GM18505 (cell line): ENCODE measurements around the gene RPL35.

Experiments used
- ATAC-seq: cut with Tn5 transposase; IDR thresholded peaks from one replicate; pipeline ENCODE4 v1.9.1; 2021; ENCODE audit not compliant: unreplicated experiment
- POLR2A ChIP-seq: IDR thresholded peaks from 4 replicates; pipeline ENCODE4 v1.6.1; 2011; ENCODE audit warnings: borderline replicate concordance; ENCODE audit not compliant: insufficient read depth, insufficient read length; ENCODE audit errors: extremely low read depth

The RPL35 gene

DNA sequence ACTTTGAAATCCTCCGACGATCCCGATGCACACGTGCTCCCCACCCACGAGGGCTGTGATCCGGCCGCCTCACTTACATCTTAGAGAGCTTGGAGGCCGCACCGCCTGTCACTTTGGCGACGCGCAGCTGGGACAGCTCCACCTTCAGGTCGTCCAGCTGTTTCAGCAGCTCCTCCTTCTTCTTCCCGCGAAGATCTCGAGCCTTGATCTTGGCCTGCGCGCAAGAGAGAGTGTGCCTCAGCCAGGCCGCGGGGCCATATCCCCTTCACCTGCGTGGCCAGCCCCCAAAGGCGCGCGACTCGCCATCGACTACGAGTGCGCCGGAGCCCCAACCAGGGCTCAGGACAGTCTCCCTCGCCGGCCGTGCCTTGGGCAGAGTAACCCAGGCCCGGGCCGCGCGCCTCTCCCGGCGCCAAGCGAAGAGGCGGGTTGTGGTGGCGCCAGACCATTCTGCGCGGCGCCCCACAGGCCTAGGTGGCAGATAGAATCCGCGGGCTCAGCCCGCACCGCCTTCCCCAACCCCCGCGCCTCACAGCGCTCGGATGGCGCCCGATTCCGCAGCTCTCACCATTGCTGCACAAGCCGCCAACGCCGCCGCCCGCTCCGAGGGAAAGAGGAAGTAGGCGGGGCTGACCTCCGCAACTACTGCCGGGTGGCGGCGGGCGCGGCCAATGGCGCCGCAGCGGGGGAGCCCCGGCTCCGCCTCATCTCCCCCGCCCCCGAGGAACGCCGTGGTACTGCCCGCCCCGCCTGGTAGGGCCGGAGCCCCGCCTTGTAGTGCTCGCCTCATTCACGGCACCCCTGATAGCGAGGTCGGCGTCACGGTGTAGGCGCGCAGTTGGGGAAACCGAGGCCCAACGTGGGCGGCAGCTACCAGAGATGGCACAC is at the start of gene RPL35, which contains the start of gene ARPC5L:
Gene RPL35 (minus strand): TSS at position 616 of the 888 bp plus-strand sequence. CDS start 45 bp downstream, at position 571.
Gene ARPC5L (plus strand): TSS at position 789 of the 888 bp plus-strand sequence. CDS start 7,161 bp downstream, outside the sequence.
- peak; percentile 94 for TF ChIP-seq POLR2A
- ATAC-seq: peak; percentile 90

DNA sequence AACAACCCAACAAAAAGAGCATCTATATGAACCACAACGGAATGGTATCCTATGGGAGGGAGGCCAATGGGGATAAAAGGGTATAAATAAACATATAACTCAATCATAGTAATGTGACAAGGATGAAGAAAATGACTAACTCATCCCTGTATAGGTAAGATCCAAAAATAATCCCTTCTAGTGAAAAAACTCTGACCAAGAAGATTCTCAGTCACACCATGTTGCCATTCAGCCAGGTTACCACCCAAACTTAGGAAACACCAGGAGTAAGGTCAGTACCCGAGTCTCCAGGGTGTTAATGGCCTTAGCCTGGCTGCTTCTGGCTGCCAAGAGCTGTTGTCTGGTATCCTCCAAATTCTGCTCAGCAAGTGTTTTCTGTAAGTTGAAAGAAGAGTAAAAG is 46.3 kb upstream of the RPL35 start:
- no peak for TF ChIP-seq POLR2A
- no peak for ATAC-seq

DNA sequence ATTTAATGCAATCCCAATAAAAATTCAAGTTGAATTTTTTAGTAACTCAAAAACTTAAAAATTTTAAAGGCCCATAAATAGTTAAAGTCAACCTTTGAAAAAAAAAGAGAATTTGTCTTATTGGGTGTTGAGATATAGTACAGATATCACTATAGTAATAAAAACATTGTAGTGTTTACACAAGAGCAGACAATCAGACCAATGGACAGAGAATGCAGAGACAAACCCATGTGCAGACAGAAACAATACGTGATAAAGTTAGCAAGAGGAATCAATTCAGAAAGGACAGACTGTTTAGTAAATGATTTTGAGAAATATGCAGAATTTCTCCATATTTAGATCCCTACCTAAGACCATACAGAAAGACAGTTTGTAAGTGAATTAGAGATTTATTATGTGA is 45.2 kb upstream of the RPL35 start:
- TF ChIP-seq POLR2A: no peak
- no peak for ATAC-seq

GRCh38 chr9:124899845-124900244 is 38.1 kb upstream of the RPL35 start:
- no peak for TF ChIP-seq POLR2A

DNA sequence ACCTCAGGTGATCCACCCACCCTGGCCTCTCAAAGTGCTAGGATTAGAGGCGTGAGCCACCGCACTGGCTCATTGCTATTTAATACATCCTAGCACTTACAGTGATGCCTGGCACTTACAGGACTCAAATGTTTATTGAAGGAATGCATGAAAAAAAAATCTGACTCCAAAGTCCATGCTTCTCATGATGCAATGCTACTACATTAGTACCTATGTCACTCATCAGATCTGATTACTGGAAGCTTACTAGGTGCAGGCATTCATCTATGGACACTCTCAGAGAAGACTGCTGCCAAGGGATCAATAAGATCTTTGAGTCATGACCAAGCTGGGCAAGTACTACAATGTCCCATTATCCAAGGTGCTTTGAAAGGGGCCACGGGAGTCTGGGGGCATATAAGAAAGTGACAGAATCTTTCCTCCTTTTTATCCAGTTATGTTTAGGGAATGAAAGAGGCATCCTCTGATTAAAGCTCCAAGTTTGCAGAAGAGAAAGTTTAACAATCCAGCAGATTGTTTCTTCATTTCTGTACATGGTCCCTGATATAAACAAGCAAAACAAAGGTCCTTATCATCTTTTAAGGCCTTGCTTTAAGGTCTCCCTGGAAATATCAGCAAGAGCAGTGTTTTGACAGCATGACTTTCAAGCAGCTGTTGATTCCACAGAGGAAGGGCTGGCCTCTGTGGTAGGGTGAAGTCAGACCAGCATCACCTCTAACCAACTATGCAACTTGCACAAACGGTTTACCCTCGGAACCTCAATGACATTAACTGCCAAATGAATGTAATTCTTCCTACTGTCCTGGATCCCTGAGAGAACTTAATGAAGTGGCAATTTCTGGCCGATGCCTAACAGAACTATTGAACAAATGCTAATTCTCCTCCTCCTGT is 36.1 kb upstream of the RPL35 start:
- no peak for TF ChIP-seq POLR2A

More at GRCh38 chr9:124899845-124900244, 38.1 kb upstream of the RPL35 start:
- no peak for ATAC-seq

DNA sequence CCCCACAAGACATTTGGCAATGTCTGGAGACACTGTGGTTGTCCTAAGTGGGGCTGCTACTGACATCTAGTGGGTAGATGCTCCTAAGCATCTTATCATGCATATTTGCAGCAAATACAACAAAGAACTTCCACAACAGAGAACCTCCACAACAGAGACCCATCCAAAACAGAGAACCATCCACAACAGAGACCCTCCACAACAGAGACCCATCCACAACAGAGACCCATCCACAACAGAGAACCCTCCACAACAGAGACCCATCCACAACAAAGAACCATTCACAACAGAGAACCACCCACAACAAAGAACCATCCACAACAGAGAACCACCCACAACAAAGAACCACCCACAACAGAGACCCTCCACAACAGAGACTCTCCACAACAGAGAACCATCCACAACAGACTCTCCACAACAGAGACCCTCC is 33.0 kb upstream of the RPL35 start:
- TF ChIP-seq POLR2A: no peak
- no peak for ATAC-seq

More for the DNA sequence above, 36.1 kb upstream of the RPL35 start:
- no peak for ATAC-seq

DNA sequence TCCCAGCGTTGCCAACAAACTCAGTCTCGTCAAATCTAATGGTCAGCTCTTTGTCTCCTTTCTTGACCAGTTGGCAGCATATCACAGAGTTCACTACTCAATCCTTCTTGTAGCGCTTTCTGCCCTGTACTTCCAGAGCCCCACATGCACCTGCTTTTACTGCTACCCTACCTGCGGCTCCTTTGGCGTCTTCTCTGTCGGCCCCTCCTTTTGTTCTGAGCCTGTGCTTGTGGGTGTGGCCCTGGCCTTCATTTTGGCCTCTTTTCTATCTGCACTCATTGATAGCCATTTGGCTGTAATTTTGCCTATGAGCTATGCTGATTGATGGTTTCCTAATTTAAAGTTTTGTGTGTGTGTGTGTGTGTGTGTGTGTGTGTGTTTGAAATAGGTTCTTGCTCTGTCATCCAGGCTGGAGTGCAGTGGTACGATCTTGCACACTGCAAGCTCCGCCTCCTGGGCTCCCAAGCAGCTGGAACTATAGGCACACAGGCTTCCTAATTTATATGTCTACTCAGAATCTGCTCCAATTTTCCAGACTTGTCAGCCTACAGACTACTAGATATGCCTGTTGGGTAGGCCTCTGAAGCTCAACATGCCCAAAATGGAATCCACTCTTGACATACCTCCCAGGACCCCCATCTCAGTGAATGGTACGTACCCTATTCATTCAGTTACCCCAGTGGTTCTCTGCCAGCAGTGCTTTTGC is 32.4 kb upstream of the RPL35 start:
- no peak for ATAC-seq

GRCh38 chr9:124890179-124890578 is 28.4 kb upstream of the RPL35 start:
- ATAC-seq: no peak
- TF ChIP-seq POLR2A: no peak

More for the DNA sequence above, 32.4 kb upstream of the RPL35 start:
- TF ChIP-seq POLR2A: no peak

DNA sequence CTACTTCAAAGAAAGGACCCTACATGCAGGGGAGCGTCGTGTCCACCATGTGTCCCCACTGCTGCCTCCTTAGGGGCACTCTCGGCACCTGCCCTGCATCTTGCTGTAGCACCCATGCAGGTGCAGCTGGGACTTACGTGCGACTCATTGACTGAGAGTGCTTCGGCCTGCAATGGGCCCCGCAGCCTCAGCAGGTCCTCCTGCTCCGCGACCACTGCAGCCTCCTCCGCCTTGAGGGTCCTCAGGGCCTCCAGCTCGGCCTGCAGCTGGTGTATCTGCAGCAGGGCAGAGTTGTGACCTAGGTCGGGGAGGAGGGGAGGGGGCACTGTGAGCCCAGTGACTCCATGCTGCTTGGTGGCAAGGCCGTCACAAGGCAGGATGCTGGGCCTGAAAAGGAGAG is 27.2 kb upstream of the RPL35 start:
- no peak for TF ChIP-seq POLR2A
- no peak for ATAC-seq

DNA sequence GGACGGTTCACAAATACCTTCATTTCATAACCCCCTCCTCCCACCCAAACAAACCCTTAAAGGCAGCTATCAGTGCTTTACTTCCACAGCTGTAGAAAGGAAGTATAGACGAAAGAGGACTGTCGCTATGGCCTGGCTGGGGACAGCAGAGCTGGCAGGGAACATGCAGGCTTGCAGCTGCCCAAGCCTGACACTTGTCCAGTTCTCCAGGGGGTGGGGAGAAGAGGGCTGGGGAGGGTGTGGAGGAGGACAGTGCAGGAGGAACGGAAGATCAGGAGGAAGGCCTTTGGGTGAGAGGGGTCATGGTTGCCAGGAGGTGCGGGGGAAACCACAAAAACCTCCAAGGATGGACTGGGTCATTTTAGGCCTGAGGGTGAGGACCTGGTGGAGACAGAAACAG is 26.1 kb upstream of the RPL35 start:
- ATAC-seq: no peak
- no peak for TF ChIP-seq POLR2A

DNA sequence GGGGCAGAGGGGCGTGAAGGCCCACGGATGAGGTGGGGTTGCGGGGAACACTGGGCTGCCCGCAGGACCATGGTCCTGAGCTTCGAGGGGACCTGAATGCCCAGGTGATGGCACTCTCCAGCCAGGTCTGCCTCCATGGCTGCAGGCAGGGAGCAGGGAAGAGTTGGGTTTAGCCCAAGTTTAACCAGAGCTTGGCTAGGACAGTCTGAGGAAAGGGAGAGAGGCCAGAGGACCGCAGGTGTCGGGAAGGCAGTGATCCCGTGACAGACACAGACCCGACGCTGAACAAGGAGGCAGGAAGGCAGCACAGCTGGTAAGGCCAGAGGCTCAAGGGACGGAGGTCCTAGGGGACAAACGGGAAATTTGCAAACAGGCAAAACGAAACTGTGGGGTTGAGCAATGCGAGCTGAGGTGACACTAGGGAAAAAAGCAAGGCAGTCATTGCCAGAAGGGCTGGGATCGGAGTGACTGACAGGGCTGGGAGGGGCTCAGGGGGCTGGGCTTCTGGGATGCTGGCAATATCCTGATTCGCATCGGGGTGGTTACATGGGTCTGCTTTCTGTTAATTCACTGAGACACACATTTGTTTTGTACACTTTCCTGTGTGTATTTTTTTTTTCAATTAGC is 25.2 kb upstream of the RPL35 start:
- TF ChIP-seq POLR2A: no peak
- no peak for ATAC-seq

DNA sequence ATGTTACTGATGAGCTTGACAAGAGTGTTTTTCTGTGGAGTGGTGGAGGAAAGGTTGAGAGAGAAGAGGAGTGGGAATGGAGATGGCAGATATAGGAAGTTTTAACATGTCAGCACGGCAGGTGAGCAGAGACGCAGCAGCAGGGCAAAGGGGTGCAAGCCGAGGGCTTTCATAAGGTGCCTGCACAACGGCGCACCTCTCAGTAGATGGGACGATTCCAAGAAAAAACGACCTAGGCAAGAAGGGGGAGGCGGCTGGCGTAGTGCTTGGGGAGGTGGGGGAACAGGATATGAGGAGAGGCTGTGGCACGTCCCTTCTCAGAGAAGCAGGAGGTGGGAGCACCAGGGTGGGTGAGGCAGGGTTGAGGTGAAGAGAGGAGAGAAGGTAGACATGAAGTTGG is 24.7 kb upstream of the RPL35 start:
- no peak for ATAC-seq
- no peak for TF ChIP-seq POLR2A
